ENCODE results near the gene NDST1. TPM values are rescaled to one million over a fixed set of nuclear protein-coding genes. Genes with fewer than 3 reads are reported as not detected.

The NDST1 gene
- total RNA-seq, 1 experiment from 2014 or later, result 68.9 TPM

GRCh38 chr5:150521939-150522503, 14.1 kb downstream of the NDST1 start:
- H3K9me3 Mint-ChIP-seq (ENCODE audit: unreplicated experiment), result no peaks in the 10 kb centered on the region
- ChIA-PET POLR2A (interaction anchor here (1.2 to 2.9 kb wide), 2 partner anchors 8 to 62 kb away, joined by 4 to 8 read pairs; no protein-coding TSS in a partner anchor), CTCF (interaction anchor here (0.8 to 7.1 kb wide), 8 partner anchors 9 to 135 kb away, joined by 5 to 137 read pairs (median 30); no protein-coding TSS in a partner anchor)
- no peak for DNase-seq (ENCODE audit: unreplicated experiment)
- no peak overlapping the region for H3K4me3 Mint-ChIP-seq (ENCODE audit: unreplicated experiment)
- intact Hi-C loops (cut with micrococcal nuclease), result no loop called here
- peaks cover 53% of the 10 kb centered on the region for H3K4me1 Mint-ChIP-seq (ENCODE audit: insufficient read depth, unreplicated experiment)
- no peak overlapping the region for H3K27ac Mint-ChIP-seq (ENCODE audit: low read depth, unreplicated experiment)
- BruUV-seq (replicated peaks), result no TSS peak
- peaks cover 41% of the 10 kb centered on the region for H3K36me3 Mint-ChIP-seq (ENCODE audit: insufficient read depth, unreplicated experiment)
- no peak for TF ChIP-seq CTCF (IDR thresholded peaks at IDR 0.05; ENCODE audit: unreplicated experiment)
- no peaks in the 10 kb centered on the region for H3K27me3 Mint-ChIP-seq (ENCODE audit: insufficient read depth, unreplicated experiment)

- no peak for TF ChIP-seq CTCF (IDR thresholded peaks at IDR 0.05; ENCODE audit: unreplicated experiment)
- Mint-ChIP-seq H3K27me3 (ENCODE audit: insufficient read depth, unreplicated experiment) (no peaks in the 10 kb centered on the region), H3K27ac (ENCODE audit: low read depth, unreplicated experiment) (no peak overlapping the region), H3K36me3 (ENCODE audit: insufficient read depth, unreplicated experiment) (peaks cover 43% of the 10 kb centered on the region), H3K9me3 (ENCODE audit: unreplicated experiment) (no peaks in the 10 kb centered on the region), H3K4me1 (ENCODE audit: insufficient read depth, unreplicated experiment) (peaks cover 52% of the 10 kb centered on the region), H3K4me3 (ENCODE audit: unreplicated experiment) (no peak overlapping the region)
- intact Hi-C loops (cut with micrococcal nuclease), result loop anchor here (1.0 kb wide), 2 partner anchors 35 to 63 kb away; no protein-coding TSS in a partner anchor
- BruUV-seq (replicated peaks), result no TSS peak
- DNase-seq (ENCODE audit: unreplicated experiment), result no peak
- ChIA-PET CTCF (interaction anchor here (0.6 to 7.1 kb wide), 19 partner anchors 10 to 487 kb away, joined by 3 to 137 read pairs (median 7); no protein-coding TSS in a partner anchor), POLR2A (interaction anchor here (1.2 to 3.9 kb wide), 3 partner anchors 9 to 63 kb away, joined by 4 to 10 read pairs (median 8); no protein-coding TSS in a partner anchor)
These were observed 14.8 kb downstream of the NDST1 start for GRCh38 chr5:150522504-150523414.

- POLR2A ChIA-PET, result interaction anchor here (1.1 to 3.9 kb wide), 6 partner anchors 13 to 64 kb away, joined by 3 to 10 read pairs (median 6); no protein-coding TSS in a partner anchor
- H3K4me3 Mint-ChIP-seq (ENCODE audit: unreplicated experiment), result no peak overlapping the region
These were observed 15.8 kb downstream of the NDST1 start for GRCh38 chr5:150523472-150524350.

More at GRCh38 chr5:150523472-150524350, 15.8 kb downstream of the NDST1 start:
- CTCF ChIA-PET, result interaction anchor here (0.6 to 7.1 kb wide), 24 partner anchors 10 to 501 kb away, joined by 3 to 137 read pairs (median 5); partner anchors contain the start of gene RPS14
- Mint-ChIP-seq H3K9me3 (ENCODE audit: unreplicated experiment) (no peaks in the 10 kb centered on the region), H3K36me3 (ENCODE audit: insufficient read depth, unreplicated experiment) (peaks cover 39% of the 10 kb centered on the region), H3K4me1 (ENCODE audit: insufficient read depth, unreplicated experiment) (peaks cover 43% of the 10 kb centered on the region), H3K27me3 (ENCODE audit: insufficient read depth, unreplicated experiment) (no peaks in the 10 kb centered on the region), H3K27ac (ENCODE audit: low read depth, unreplicated experiment) (no peak overlapping the region)
- peak; percentile 81 for DNase-seq (ENCODE audit: unreplicated experiment)
- no TSS peak for BruUV-seq (replicated peaks)
- intact Hi-C loops (cut with micrococcal nuclease), result loop anchor here (1.0 kb wide), 2 partner anchors 36 to 64 kb away; no protein-coding TSS in a partner anchor
- TF ChIP-seq CTCF (IDR thresholded peaks at IDR 0.05; ENCODE audit: unreplicated experiment), result peak; percentile 85
